HG02970 (cell line): ENCODE data around the gene THOP1.

Source experiments
- ATAC-seq: cut with Tn5 transposase; IDR thresholded peaks from one replicate; pipeline ENCODE4 v1.9.1; 2021; ENCODE audit warnings: mild to moderate bottlenecking, moderate library complexity, moderate number of reproducible peaks; ENCODE audit not compliant: unreplicated experiment, low FRiP score

Gene THOP1

DNA sequence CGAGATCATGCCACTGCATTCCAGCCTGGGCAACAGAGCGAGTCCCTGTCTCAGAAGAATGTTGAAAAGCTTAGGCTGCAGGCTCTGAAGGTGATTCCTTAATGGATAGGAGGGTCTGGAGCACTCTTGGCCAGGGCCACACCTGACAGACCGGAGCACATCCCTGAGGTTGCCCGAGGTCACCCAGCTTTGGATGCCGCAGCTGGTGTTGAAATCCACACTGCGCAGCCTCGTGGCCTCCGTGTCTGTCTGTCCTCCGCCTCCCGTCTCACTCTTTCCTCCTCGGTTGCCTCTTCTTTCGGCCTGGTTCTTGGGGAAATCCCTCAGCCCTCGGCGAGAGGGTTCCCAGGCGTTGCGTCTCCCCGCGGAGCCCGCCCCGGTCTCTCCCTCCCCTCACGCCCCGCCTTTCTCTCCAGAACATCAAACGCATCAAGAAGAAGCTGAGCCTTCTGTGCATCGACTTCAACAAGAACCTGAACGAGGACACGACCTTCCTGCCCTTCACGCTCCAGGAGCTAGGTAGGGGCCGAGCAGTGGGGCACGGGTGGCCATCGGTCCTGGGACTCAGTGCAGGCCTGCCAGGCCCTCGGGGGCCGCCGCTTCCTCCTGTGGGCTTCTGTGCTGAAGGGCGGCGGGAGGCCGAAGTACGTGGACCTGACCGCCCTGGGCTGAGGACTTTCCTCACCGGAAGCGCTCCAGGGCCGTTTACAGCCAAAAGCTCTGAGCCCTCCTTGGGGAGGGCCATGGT lies 14.1 kb downstream of the THOP1 start:
- no peak for ATAC-seq

DNA sequence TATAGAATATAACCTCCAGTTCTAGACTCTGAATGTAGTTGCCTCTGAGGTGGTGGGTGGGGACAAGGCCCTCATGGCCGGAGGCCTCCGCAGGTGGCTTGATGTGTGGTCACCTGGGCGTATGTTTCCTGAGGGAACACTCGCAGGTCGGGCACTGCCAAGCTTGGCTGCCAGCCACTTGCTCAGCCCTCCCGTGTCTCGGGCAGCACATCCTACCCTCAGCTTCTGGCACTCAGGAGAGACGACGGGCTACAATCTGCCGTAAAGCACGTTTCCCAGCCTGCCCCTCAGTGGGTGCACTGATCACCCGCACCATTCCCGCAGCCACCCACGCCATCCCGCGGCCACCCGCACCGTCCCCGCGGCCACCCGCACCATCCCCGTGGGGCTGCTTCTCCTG lies 15.2 kb downstream of the THOP1 start:
- ATAC-seq: no peak

- no peak for ATAC-seq
These were observed 17.5 kb downstream of the THOP1 start for GRCh38 chr19:2802826-2803225.

DNA sequence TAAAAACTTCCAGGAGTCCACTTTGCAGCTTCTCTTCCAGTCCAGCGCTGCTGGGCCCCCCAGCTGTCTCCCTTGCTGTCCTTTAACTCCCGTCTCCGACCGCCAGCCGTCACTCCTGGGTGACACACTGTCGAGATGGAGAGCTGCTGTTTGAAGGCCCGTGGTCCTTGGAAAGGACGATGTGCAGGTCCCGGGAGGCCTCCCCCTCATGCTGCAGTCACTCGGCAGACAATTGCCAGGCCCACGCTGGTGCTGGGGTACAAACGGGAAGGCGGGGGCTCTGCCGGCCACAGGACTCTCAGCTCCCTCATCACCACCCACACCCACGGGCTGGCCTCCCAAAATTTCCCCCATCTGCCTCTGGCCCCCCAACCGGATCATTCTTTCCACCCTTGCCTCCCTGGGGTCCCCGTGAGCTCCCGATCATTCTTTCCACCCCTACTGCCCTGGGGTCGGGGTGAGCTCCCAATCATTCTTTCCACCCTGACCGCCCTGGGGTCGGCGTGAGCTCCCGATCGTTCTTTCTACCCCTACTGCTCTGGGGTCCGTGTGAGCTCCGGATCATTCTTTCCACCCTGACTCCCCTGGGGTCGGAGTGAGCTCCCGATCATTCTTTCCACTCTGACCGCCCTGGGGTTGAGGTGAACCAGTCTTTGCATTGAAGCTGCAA lies 18.3 kb downstream of the THOP1 start:
- ATAC-seq: no peak

DNA sequence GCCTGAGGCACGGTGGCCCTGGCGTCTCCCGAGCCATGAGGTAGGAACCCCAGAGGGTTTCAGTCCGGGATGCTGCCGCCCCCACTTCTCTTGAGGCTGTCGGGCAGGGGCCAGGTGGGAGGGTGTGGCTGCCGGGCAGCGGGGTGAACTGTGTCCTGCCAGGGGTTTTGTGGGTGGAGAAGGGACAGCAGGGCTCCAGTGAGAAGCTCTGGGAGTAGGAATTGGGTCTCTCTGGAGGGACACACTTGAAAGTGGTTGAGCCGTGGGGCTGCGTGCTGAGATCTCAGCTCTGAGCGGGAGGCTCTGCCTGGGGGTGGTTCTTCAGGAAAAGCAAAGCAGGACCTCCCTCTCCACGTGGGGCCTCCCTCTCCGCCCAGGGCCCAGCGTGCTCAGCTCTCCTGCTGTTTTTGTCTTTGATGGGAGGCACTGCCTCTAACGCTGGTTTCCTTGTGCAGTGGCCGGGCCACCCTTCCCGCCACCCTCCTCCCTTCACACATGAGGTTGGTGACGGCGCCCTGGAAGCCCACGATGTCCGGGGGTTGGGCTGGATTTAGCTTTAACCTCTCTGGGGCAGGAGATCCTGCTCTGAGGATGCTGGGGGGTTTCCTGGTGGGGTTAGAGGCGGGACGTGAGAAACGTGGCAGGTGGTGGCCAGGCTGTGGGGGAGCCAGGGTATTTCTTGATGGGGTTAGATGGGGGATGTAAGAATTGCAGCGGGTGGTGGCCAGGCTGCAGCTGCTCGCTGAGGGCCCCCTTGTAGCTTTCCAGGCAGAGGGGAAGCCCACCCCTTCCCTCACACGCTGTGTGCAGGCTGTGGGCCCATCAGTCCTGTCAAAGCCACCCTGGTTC lies 19.1 kb downstream of the THOP1 start:
- ATAC-seq: no peak

DNA sequence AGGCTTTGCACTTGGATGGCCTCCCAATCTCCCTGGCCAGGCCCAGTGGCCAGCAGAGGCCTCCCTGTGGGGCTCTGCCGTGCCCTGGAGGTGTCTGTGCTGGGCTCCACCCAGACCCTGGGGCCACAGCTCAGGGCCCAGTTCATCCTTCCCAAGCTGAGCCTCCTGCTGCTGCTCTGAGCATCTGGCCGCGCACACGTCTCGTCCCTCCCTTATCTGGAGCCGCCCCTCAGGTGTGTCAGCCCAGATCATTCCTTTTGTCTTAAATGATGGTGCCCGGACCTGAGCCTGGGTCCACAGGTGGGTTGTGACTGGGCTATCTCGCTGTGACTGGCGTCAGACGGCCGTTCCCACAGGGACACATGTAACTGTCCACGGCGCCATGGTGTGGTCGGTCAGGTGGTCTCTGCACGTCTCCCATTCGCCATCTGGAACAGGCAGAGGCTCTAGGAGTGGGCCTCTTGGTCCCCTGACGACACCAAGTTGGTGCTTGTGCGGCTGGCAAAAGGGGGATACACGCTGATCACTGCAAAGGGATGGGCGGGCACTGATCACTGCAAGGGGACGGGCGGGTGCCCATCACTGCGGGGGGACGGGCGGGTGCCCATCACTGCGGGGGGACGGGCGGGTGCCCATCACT lies 20.1 kb downstream of the THOP1 start:
- no peak for ATAC-seq

- no peak for ATAC-seq
These were observed 20.8 kb downstream of the THOP1 start for GRCh38 chr19:2805991-2806649.

DNA sequence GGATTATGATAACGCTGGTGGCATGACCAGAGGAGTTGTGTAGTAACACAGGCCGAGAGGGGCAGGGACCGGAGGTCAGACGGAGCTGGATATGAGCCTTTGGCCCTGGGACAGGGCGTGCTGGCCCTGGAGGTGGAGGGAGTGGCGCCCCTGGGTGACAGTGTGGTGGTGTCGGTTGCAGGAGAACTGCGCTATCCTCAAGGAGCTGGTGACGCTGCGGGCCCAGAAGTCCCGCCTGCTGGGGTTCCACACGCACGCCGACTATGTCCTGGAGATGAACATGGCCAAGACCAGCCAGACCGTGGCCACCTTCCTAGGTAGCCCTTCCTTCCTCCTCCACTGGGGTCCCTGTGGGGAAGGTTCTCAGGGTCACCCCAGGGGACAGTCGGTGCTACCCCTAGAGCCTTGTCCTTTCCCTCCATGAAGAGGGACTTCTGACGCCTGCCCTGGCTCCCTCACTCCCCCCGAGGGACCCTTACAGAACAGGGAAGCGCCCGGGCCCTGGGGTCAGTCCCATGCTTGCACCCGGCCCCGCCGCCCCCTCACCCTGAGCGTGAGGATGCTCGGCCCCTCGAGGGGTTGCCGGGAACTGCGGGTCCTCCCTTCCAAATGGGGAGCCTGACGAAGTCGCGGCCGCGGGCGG lies 21.6 kb downstream of the THOP1 start:
- no peak for ATAC-seq

- ATAC-seq: no peak
These were observed 22.3 kb downstream of the THOP1 start for GRCh38 chr19:2807379-2808128.

- no peak for ATAC-seq
These were observed 23.0 kb downstream of the THOP1 start for GRCh38 chr19:2808129-2808941.

DNA sequence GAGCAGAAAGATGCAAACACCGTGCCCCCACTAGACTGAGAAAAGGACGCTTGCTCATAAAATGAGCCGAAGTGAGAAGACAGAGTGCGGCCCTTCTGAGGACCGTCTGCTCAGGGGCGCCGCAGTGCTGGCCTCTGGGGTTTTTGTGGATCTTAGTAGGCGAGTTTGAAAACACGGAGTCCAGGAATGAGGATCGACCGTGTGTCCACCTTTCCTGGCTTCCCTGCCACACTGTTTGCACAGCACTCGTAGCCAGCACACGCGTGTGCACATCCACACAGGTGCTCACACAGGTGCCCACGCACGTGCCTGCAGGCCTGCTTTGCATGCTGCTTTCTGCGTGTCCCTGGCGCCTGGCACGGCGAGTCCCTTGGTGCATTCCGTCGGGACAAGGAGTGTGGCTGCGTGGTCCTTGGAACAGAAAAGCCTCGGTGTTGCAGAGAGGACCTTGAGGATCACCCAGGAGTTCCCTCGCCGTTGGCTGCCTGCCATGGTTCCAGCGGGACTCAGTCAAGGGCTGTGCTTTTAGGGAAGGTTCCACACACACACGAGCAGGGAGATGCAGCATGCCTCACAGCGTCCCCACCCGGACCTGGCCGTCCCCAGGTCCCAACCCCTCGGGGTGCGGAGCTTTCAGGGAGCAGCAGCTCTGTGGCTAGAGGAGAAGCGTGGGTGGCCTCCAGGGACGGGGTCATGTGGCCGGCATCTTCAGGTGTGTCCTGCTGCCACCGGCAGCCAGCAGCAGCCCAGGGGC lies 24.3 kb downstream of the THOP1 start:
- ATAC-seq: no peak

- ATAC-seq: no peak
These were observed 25.1 kb downstream of the THOP1 start for GRCh38 chr19:2810141-2811091.

- ATAC-seq: no peak
These were observed 26.0 kb downstream of the THOP1 start for GRCh38 chr19:2811221-2811722.

DNA sequence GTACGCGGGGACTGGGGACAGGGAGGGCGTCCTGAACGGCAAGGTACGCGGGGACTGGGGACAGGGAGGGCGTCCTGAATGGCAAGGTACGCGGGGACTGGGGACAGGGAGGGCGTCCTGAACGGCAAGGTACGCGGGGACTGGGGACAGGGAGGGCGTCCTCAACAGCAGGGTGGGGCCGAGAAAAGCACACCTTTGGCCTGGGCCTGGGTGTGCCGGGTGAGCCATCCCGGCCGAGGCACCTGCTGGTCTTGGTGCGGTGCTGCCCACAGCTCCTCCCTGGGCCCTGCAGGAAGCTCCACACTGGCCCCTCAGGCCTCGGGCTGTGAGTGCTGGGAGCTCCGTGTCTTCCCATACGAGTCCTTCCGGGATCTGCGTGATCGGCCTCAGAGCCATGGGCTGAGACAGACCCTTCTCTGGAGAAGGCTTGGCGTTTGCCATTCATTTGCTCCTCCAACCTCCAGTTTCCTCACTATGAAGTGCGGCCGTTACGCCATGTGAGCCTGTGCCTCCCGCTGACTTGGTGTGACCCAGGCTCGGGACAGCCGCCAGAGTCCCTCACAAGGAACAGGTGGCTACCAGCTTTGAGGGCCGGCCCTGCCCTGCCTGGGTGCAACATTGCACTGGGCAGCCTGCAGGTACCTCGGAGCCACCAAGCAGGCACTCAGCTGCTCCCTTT lies 26.6 kb downstream of the THOP1 start:
- no peak for ATAC-seq

DNA sequence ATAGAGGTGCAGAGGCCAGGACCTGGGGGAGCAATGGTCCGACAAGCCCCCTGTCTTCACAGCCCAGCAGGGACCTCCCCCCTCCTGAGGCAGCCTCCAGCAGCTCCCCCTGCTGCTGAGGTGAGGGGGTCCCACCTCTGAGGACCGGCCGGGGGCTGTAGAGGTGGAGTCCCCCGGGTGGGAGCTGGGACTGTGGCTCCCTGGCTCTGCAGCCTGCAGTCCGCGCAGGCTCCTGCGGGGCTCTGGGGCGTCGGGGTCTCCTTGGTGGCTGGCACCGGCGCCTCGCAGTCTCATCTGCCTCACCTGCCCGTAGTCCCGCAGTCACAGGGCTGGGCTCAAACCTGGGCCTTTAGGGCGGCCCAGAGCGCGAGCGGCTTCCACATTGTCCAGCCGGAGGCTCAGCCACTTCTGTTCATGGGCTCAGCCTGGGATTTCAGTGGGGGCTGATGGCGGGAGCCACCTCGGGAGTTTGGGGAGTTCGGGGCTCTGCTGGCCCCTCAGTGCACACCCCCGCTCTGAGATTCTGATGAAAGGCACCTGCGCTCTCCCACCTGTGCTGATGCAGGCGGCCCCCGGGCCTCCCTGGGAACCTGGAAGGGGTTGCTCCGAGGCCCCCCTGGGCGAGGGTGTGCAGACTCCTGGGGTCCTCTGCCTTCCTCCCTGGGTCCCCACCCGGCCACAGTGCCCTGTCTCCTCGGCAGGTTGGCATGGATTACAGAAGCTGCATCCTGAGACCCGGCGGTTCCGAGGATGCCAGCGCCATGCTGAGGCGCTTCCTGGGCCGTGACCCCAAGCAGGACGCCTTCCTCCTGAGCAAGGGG lies 27.3 kb downstream of the THOP1 start:
- no peak for ATAC-seq
